C4-2B (cell line): ENCODE results near the gene LRP1B.

Experiments used
- H3K27ac ChIP-seq: fragments of 450-650 bp; 2 replicates; pipeline ENCODE4 v1.5.1; 2017
- CTCF ChIP-seq: fragments of 450-650 bp; conservative IDR thresholded peaks from 2 replicates; pipeline ENCODE4 v1.5.1; 2017; ENCODE audit warnings: mild to moderate bottlenecking
- ZFX ChIP-seq: fragments of 450-650 bp; IDR thresholded peaks from 2 replicates; pipeline ENCODE4 v1.6.1; 2017

Gene LRP1B

GRCh38 chr2:141526760-141527159, 604.1 kb downstream of the LRP1B start:
- no peak for TF ChIP-seq ZFX
- no peak for TF ChIP-seq CTCF
- H3K27ac ChIP-seq, result no peak overlapping the region

DNA sequence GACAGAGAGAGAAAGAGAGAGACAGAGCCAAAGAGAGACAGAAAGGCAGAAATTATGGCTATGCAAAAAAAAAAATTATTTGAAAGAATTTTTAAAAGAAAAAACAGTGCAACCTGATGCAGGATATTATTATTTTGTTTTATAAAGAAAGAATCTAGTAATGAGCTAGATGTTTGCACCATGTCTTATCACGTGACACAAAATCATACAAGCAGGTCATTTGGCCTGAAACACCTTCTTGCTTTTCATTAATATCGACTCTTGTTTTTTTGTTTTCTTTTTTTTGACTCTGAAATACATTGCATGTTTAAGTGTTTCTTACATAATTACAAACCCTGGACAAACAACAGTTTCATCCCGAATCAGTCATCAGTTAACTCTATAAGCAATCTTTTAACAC, 606.0 kb downstream of the LRP1B start:
- TF ChIP-seq CTCF (no peak), ZFX (no peak)
- H3K27ac ChIP-seq, result no peak overlapping the region

DNA sequence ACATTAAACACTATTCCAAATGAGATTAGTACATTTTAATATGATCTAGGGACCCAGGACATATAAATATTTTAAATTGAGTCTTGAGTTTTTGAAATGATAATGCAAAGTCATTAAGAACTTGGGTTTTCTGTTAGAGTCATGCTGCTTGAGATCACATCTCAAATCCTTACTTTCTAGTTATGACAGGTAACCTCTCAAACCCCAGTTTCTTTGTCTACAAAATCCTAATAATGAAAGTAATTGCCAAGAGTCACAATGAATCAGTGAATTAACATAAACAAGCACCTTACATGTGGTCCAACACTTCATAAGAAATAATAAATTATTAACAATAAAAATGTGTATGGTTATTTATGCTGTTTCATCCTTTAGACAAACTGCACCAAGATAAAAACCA, 607.6 kb downstream of the LRP1B start:
- no peak overlapping the region for H3K27ac ChIP-seq
- no peak for TF ChIP-seq CTCF

DNA sequence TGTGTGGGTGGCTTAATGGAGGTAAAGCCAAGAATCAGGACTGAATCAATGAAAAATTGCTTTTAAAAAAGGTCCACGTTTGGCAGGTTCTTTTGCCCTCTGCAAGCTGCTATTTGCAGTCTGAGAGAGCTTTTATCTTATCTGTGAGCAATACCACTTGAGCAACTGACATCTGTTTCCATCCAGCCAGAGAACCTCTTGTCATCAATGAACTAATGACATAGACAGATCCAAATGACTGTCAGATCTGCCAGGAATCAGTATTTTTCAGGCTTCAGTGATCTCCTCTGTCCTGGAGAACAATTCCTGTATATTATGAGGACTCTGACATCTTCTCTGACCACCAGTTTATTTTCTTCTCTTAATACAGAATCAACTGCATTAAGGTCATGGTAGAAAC, 608.1 kb downstream of the LRP1B start:
- H3K27ac ChIP-seq, result no peak overlapping the region
- no peak for TF ChIP-seq CTCF
- no peak for TF ChIP-seq ZFX

- no peak overlapping the region for H3K27ac ChIP-seq
- no peak for TF ChIP-seq CTCF
These were observed 608.8 kb downstream of the LRP1B start for GRCh38 chr2:141522048-141522447.

GRCh38 chr2:141519906-141520305, 610.9 kb downstream of the LRP1B start:
- no peak for TF ChIP-seq CTCF
- no peak for TF ChIP-seq ZFX
- no peak overlapping the region for H3K27ac ChIP-seq

DNA sequence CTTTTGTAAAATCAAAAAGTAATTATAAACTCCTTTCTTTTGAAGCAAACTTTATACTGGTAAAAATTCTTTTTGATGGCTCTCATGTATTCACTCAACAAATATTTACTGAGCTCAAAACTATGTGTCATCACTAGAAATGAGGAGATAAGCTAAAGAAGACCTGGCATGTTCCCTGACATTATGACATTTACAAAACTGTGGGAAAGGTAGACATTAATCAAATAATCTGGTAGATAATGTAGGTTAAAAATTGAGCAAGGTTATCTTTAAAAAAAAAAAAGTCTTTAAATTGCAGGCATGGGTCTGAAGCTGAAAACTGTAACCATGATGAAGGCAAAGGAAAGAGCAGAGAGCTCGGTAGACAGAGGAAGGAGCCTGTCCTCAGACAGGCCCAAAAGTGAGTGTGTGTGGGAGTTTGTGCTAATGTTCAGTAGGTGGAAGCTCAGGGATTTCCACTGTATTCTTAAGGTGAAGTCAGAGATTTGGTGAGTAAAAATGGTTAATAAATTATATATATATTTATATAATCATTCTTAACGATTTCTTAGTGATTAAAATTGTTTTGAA, 612.9 kb downstream of the LRP1B start:
- H3K27ac ChIP-seq, result peak overlapping the region; percentile 59; the same call in 1 of the 2 replicates
- TF ChIP-seq ZFX (no peak), CTCF (no peak)
